ENCODE measurements around the gene METTL26.

METTL26 gene

DNA sequence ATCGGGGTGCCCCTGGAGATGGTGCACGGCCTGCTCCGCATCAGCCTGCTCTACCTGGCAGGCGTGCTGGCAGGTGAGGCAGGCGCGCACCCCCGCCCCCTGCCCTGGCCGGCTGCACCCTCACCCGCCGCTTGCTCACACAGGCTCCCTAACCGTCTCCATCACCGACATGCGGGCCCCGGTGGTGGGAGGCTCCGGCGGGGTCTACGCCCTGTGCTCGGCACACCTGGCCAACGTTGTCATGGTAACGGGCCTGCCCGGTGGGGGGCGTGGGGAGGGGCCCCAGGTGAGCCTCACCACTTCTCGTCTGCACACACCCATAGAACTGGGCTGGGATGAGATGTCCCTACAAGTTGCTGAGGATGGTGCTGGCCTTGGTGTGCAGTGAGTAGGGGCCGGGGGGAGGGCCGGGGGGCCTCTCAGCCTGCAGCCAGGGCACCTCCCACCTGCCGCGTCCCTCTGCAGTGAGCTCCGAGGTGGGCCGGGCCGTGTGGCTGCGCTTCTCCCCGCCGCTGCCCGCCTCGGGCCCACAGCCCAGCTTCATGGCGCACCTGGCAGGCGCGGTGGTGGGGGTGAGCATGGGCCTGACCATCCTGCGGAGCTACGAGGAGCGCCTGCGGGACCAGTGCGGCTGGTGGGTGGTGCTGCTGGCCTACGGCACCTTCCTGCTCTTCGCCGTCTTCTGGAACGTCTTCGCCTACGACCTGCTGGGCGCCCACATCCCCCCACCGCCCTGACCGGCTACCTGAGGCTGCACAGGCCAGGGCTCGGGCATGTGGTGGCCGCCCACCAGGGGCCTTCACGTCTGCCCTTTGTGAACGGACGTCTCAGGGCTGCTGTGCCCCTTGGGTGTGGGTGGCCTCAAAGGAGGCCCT, 41.4 kb upstream of the METTL26 start:
- Mint-ChIP-seq H3K4me3 (no peak overlapping the region), H3K9me3 (no peaks in the 10 kb centered on the region), H3K4me1 (peaks cover 43% of the 10 kb centered on the region), H3K36me3 (peaks cover 27% of the 10 kb centered on the region), H3K27me3 (peaks cover 13% of the 10 kb centered on the region), H3K27ac (no peak overlapping the region)
- ATAC-seq: no peak

DNA sequence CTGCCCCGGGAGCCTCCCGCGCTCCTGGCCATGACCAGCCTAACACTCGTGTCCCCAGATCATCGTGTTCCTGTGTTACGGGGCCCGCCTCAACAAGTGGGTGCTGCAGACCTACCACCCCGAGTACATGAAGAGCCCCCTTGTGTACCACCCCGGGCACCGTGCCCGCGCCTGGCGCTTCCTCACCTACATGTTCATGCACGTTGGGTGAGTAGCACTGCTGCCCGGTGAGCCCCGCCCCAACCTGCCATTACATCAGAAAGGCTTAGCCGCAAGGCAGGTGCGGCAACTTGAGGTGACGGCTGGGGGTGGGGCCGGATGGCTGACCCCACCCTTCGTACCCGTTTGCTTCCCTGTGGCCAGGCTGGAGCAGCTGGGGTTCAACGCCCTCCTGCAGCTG, 40.8 kb upstream of the METTL26 start:
- Mint-ChIP-seq H3K27me3 (peaks cover 13% of the 10 kb centered on the region), H3K4me1 (peaks cover 38% of the 10 kb centered on the region), H3K36me3 (peaks cover 22% of the 10 kb centered on the region), H3K27ac (no peak overlapping the region), H3K4me3 (no peak overlapping the region), H3K9me3 (no peaks in the 10 kb centered on the region)
- no peak for ATAC-seq

DNA sequence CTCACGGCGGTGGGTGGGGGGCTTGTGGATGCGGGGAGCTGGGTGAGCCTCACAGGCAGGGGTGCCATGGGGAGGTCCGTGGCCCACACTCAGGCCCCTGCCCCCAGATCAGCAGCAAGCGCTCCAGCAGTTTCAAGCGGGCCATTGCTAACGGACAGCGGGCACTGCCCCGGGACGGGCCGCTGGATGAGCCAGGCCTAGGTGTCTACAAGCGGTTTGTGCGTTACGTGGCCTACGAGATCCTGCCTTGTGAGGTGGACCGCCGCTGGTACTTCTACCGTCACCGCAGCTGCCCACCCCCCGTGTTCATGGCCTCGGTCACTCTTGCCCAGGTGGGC, 40.4 kb upstream of the METTL26 start:
- Mint-ChIP-seq H3K36me3 (peaks cover 22% of the 10 kb centered on the region), H3K27ac (no peak overlapping the region), H3K9me3 (no peaks in the 10 kb centered on the region), H3K4me3 (no peak overlapping the region), H3K4me1 (peaks cover 34% of the 10 kb centered on the region), H3K27me3 (peaks cover 13% of the 10 kb centered on the region)
- ATAC-seq: no peak

DNA sequence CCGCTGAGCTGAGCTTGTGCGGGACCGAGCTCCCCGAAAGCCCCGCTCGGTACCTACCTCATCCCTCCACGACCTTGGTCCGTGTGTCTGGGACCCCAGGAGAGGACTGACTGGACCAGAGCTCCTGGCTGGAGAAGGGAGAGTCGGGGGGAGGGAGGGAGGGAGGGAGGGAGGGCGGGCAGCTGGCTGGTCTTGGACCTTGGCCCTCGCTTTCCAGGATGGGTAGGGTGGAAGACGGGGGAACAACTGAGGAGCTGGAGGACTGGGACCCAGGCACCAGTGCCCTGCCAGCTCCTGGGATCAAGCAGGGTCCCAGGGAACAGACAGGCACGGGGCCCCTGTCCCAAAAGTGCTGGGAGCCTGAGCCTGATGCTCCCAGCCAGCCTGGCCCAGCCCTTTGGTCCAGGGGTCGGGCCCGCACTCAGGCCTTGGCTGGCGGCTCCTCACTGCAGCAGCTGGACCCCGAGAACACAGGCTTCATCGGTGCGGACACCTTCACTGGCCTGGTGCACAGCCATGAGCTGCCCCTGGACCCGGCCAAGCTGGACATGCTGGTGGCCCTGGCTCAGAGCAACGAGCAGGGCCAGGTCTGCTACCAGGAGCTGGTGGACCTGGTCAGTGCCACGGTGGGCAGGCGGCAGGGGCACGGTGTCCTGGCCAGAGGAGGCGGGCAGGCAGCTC, 39.9 kb upstream of the METTL26 start:
- Mint-ChIP-seq H3K36me3 (peaks cover 26% of the 10 kb centered on the region), H3K27ac (no peak overlapping the region), H3K4me1 (peaks cover 29% of the 10 kb centered on the region), H3K27me3 (peaks cover 13% of the 10 kb centered on the region), H3K9me3 (no peaks in the 10 kb centered on the region), H3K4me3 (no peak overlapping the region)
- ATAC-seq: no peak

DNA sequence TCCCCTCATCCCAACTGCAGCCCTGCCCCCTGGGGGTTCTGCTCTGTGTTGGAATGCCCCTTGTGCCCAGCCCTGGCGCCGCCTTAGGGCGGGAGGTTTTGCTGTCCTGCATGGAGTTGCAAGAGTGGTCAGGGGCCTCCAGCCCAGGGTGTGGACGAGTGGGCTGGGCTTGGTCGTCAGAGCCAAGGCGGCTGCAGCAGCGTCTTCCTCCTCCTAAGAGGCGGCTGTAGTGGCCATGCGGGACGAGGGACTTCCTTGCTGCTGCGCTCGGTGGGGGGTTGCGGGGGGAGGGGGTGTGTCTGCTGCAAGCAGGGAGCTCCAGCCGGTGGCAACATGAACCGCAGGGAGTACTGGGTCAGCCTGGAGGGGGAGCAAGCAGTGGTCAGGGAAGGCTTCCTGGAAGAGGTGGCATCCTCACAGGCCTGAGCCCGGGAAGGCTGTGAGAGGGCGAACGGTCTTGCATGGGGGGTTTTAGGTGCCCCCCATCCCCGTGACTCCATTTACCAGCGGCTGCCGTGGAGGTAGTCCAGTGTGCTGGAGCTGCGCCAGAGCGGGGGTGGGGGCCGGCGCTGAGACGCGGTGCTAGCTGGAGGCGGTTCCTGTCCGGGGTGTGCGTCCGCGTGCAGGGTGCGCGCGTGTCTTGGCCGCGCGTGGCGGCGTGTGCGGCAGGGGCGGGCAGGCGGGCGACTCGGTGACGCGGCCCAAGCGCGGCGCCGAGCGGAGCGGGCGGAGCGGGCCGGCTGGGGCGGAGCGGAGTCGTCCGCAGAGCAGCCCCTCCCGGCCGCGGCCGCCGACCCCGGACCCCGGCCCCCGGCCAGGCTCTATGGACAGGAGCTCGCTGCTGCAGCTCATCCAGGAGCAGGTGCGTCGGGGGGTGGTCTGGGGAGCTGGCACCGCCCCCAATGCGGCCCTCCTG, 39.1 kb upstream of the METTL26 start, which contains the start of gene RHBDL1:
TSS of gene RHBDL1 (plus strand) at position 704 of the 916 bp plus-strand sequence. CDS start at position 824, 120 bp downstream.
- ATAC-seq: no peak
- H3K4me1 Mint-ChIP-seq: peaks cover 27% of the 10 kb centered on the region
- peak within 1 kb of the TSS; percentile 58 for H3K4me3 Mint-ChIP-seq
- H3K9me3 Mint-ChIP-seq: no peaks in the 10 kb centered on the region
- peaks cover 34% of the 10 kb centered on the region for H3K36me3 Mint-ChIP-seq
- no peak within 1 kb of the TSS for H3K27ac Mint-ChIP-seq
- H3K27me3 Mint-ChIP-seq: peaks cover 13% of the 10 kb centered on the region

DNA sequence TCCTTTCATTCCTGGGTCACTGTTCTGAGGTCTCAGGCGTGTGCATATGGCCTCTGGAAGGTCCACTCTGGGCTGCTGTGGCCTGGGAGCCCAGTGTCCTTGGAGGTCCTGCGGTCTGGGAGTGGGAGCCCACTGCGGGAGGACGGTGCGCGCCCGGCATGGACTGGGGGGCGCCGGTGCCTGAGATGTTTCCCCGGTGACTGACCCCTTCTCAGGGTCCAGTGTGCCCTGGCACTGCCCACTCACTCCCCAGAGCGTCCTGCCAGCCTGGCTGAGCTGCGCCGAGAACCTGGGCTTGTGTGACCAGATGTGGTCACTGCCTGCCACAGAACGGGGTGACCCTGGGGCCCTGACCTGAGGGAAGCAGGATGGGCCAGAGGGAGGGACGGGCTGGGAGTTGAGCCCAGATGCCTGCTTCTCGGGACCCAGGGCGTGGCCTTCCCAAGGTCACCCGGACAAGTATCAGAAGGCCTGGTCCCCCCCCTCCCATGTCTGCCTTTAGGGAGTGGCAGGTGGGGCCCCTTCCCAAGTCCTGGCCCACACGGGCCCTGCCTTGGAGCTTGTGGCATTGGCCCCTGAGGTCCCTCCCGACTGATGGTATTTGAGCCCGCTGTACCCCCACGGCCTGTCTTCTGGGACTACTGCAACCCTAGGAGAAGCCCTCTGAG, 38.2 kb upstream of the METTL26 start:
- peaks cover 24% of the 10 kb centered on the region for H3K4me1 Mint-ChIP-seq
- H3K4me3 Mint-ChIP-seq: peak overlapping the region; percentile 58
- H3K9me3 Mint-ChIP-seq: no peaks in the 10 kb centered on the region
- no peak for ATAC-seq
- peaks cover 38% of the 10 kb centered on the region for H3K36me3 Mint-ChIP-seq
- H3K27ac Mint-ChIP-seq: no peak overlapping the region
- H3K27me3 Mint-ChIP-seq: peaks cover 13% of the 10 kb centered on the region

DNA sequence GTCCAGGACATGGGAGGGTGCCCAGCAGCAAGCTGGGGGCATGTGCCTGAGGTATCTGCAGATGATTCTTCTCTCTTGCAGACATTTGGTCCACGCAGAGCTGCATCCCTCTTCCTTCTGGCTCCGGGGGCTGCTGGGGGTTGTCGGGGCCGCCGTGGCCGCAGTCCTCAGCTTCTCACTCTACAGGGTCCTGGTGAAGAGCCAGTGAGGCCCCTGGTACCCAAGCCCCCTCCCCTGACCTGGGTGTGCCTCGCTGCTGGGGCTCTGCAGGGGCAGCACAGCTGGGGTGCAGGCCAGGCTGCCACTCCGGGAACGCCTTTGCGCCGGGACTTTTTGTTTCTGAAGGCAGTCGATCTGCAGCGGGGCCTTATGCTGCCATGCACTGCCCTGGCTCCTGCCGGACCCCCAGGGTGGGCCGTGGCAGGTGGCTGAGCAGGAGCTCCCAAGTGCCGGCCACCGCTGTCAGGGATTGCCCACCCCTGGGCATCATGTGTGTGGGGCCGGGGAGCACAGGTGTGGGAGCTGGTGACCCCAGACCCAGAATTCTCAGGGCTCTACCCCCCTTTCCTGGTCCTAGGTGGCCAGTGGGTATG, 37.4 kb upstream of the METTL26 start:
- H3K4me1 Mint-ChIP-seq: peaks cover 23% of the 10 kb centered on the region
- no peak overlapping the region for H3K27ac Mint-ChIP-seq
- no peak overlapping the region for H3K4me3 Mint-ChIP-seq

DNA sequence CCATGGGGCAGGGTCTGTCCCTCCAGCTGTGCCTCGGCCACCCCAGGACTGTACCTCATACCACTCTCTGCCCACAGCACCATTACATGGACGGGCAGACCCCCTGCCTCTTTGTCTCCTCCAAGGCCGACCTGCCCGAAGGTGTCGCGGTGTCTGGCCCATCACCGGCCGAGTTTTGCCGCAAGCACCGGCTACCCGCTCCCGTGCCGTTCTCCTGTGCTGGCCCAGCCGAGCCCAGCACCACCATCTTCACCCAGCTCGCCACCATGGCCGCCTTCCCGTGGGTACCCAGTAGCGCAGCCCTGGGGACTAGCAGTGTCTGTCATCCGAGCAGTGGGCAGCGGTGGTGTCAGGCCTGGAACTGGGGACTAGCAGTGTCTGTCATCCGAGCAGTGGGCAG, 36.7 kb upstream of the METTL26 start:
- Mint-ChIP-seq H3K4me3 (no peak overlapping the region), H3K36me3 (peaks cover 38% of the 10 kb centered on the region), H3K4me1 (peaks cover 17% of the 10 kb centered on the region), H3K27ac (no peak overlapping the region), H3K9me3 (no peaks in the 10 kb centered on the region), H3K27me3 (peaks cover 13% of the 10 kb centered on the region)
- no peak for ATAC-seq

More for the DNA sequence above, 37.4 kb upstream of the METTL26 start:
- Mint-ChIP-seq H3K36me3 (peaks cover 38% of the 10 kb centered on the region), H3K27me3 (peaks cover 13% of the 10 kb centered on the region), H3K9me3 (no peaks in the 10 kb centered on the region)
- ATAC-seq: no peak

DNA sequence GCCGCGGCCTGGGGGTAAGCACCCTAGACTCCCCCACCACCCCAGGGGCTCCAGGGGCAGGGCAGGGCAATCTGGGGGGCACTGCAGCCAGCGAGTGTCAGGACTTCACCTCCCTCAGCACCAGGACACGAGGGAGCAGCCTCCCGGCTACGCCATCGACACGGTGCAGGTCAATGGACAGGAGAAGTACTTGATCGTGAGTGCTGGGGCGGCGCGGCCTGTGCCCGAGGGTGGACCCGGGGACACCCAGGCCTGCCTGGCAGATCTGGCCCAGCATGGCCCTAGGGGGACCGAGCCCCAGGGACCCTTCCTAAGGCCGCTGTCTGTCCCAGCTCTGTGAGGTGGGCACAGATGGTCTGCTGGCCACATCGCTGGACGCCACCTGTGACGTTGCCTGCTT, 36.3 kb upstream of the METTL26 start:
- Mint-ChIP-seq H3K27ac (no peak overlapping the region), H3K9me3 (no peaks in the 10 kb centered on the region), H3K36me3 (peaks cover 38% of the 10 kb centered on the region), H3K27me3 (peaks cover 13% of the 10 kb centered on the region), H3K4me3 (no peak overlapping the region), H3K4me1 (peaks cover 16% of the 10 kb centered on the region)
- ATAC-seq: no peak

DNA sequence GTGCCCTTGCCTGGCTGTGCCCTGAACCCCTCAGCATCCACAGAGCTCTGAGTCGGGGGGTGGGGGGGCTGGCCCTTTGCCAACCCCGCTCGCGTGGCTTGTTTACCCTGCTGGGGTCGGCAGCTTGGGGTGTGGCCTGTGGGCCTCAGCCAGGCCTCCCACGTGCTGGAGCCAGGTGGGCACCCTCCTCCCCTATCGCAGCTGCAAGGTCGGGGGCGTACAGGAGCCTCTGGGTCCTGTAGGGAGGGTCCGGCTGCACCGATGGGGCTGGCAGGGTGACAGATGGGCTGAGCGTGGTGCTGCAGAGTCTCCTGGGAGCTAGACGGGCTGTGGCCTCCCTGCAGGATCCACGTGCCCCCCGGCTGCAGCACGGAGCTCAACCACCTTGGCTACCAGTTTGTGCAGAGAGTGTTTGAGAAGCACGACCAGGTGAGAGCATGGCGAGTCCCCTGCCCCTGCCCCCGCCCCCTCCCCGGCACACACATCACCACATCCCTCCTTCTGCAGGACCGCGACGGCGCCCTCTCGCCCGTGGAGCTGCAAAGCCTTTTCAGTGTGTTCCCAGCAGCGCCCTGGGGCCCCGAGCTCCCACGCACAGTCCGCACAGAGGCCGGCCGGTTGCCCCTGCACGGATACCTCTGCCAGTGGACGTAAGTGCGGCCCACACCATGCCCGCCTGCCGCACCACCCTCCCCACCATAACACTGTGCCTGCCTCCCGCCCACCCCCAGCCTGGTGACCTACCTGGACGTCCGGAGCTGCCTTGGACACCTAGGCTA, 35.4 kb upstream of the METTL26 start:
- Mint-ChIP-seq H3K4me3 (no peak overlapping the region), H3K4me1 (peaks cover 16% of the 10 kb centered on the region), H3K27me3 (peaks cover 13% of the 10 kb centered on the region), H3K27ac (no peak overlapping the region), H3K36me3 (peaks cover 38% of the 10 kb centered on the region), H3K9me3 (no peaks in the 10 kb centered on the region)
- no peak for ATAC-seq

DNA sequence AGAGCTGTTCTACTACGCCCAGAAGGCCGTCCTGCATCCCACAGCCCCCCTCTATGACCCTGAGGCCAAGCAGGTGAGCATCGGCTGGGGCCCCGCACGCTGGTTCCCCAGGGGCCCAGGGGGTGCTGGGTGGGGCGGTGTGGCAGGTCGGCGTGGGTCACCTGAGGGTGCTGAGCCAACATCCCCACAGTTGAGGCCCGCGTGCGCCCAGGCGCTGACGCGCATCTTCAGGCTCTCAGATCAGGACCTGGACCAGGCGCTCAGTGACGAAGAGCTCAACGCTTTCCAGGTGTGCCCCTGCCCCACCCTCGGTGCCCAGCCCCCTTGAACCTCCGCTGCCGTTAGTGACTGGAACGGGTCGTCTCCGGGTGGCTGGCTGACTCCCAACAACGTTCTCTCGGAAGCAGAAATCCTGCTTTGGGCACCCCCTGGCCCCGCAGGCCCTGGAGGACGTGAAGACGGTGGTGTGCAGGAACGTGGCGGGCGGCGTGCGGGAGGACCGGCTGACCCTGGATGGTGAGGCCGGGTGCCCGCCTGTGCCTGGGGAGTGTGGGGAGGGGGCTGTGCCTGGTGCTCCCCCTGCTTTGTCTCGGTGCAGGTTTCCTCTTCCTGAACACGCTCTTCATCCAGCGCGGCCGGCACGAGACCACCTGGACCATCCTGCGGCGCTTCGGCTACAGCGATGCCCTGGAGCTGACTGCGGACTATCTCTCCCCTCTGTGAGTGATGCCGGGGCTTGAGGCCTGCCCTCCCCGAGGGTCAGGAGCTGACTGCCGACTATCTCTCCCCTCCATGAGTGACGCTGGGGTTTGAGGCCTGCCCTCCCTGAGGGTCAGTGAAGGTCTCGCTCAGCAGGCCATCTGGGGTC, 34.6 kb upstream of the METTL26 start:
- Mint-ChIP-seq H3K9me3 (no peaks in the 10 kb centered on the region), H3K4me3 (no peak overlapping the region), H3K4me1 (peaks cover 16% of the 10 kb centered on the region), H3K27me3 (peaks cover 13% of the 10 kb centered on the region), H3K36me3 (peaks cover 38% of the 10 kb centered on the region), H3K27ac (no peak overlapping the region)
- no peak for ATAC-seq

DNA sequence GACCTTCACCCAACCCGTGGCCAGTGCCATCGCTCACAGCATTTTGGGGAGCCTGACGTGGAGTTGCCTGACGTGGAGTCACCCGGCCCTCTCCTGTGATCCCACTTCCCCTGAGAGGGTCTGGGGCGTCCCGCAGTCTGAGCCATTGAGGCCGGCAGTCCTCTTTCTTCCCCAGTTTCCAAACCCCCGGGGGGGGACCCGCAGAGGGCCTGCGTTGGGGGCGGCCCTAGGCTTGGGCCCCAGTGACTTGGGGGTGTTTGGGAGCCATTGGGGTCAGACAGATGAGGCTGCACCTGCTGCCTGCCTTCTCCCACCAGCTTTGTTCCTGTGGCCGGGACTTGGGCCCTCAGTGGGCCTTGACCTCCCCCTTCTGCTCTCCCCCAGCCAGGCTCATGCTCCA, 33.6 kb upstream of the METTL26 start:
- H3K27me3 Mint-ChIP-seq: peaks cover 2% of the 10 kb centered on the region
- H3K36me3 Mint-ChIP-seq: peaks cover 34% of the 10 kb centered on the region
- no peaks in the 10 kb centered on the region for H3K9me3 Mint-ChIP-seq
- H3K4me3 Mint-ChIP-seq: peak overlapping the region; percentile 58
- no peak overlapping the region for H3K27ac Mint-ChIP-seq
- peaks cover 9% of the 10 kb centered on the region for H3K4me1 Mint-ChIP-seq
- no peak for ATAC-seq

DNA sequence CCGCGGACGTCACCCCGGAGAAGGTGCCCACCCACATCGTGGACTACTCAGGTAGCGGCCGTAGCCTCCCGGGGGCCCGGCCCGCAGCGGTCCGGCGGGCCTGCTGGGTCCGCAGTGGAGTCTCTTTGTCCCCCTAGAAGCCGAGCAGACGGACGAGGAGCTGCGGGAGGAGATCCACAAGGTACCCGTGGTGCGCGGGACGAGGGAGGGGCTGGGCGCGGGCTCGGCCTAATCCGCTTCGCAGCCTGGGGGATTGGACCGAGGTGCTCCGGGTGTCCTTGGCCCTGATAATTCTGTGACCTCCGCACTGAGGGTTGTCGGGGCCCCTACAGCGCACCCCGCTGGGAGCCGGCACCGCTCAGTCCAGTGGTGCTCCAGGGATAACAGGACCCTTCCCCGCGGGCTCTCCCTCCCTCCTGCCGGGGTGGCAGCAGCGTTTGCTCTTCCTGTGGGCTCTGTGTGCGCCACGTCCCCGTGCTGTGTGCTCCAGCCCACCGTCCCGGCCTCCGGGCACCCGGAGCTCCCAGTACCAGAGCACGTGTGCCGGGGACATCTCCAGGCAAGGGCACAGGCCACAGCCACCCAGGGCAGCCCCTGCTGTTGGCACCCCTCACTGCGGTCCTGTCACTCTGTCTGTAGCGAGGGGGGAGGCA, 32.5 kb upstream of the METTL26 start:
- peak; percentile 0 for ATAC-seq
- Mint-ChIP-seq H3K36me3 (peaks cover 28% of the 10 kb centered on the region), H3K27ac (peak overlapping the region; percentile 82), H3K9me3 (no peaks in the 10 kb centered on the region), H3K27me3 (no peaks in the 10 kb centered on the region), H3K4me3 (peak overlapping the region; percentile 82), H3K4me1 (peaks cover 7% of the 10 kb centered on the region)
